ENCODE data around the gene EPS15.

The EPS15 gene

GRCh38 chr1:51308636-51309035 lies 210.4 kb downstream of the EPS15 start:
- Histone ChIP-seq H3K36me3 (ENCODE audit: low read length) (no peaks in the 10 kb centered on the region), H3K79me2 (ENCODE audit: insufficient read depth, low read length) (no peaks in the 10 kb centered on the region), H3K9me3 (ENCODE audit: insufficient read depth, low read length) (no peaks in the 10 kb centered on the region), H3K27ac (ENCODE audit: low read depth, low read length) (no peak overlapping the region), H3K9me2 (replicated peaks; ENCODE audit: insufficient read depth, low read length) (no peaks in the 10 kb centered on the region), H3K27me3 (ENCODE audit: low read length) (no peaks in the 10 kb centered on the region), H3K4me3 (ENCODE audit: insufficient read depth, low read length, poor library complexity, severe bottlenecking) (no peak overlapping the region), H3F3A (ENCODE audit: insufficient read depth) (no peaks in the 10 kb centered on the region), H4K20me1 (ENCODE audit: low read depth, low read length) (no peaks in the 10 kb centered on the region), H2AFZ (ENCODE audit: low read depth, low read length, severe bottlenecking) (no peak overlapping the region), H3K4me2 (ENCODE audit: low read depth, low read length, poor library complexity, severe bottlenecking) (no peak overlapping the region), H3K9ac (ENCODE audit: low read length) (no peak overlapping the region)
- TF ChIP-seq, protein P1, sequence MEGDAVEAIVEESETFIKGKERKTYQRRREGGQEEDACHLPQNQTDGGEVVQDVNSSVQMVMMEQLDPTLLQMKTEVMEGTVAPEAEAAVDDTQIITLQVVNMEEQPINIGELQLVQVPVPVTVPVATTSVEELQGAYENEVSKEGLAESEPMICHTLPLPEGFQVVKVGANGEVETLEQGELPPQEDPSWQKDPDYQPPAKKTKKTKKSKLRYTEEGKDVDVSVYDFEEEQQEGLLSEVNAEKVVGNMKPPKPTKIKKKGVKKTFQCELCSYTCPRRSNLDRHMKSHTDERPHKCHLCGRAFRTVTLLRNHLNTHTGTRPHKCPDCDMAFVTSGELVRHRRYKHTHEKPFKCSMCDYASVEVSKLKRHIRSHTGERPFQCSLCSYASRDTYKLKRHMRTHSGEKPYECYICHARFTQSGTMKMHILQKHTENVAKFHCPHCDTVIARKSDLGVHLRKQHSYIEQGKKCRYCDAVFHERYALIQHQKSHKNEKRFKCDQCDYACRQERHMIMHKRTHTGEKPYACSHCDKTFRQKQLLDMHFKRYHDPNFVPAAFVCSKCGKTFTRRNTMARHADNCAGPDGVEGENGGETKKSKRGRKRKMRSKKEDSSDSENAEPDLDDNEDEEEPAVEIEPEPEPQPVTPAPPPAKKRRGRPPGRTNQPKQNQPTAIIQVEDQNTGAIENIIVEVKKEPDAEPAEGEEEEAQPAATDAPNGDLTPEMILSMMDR (IDR thresholded peaks at IDR 0.05; ENCODE audit: insufficient read depth, low read length, poor library complexity, severe bottlenecking): no peak
- no peak for TF ChIP-seq EZH2phosphoT487 (conservative IDR thresholded peaks at IDR 0.05; ENCODE audit: low read length)

GRCh38 chr1:51306950-51307349 lies 212.1 kb downstream of the EPS15 start:
- TF ChIP-seq EZH2phosphoT487 (conservative IDR thresholded peaks at IDR 0.05; ENCODE audit: low read length): no peak
- TF ChIP-seq, protein P1 (IDR thresholded peaks at IDR 0.05; ENCODE audit: insufficient read depth, low read length, poor library complexity, severe bottlenecking): no peak
- no peaks in the 10 kb centered on the region for H3F3A ChIP-seq (ENCODE audit: insufficient read depth)
- no peak overlapping the region for H3K9ac ChIP-seq (ENCODE audit: low read length)
- H3K4me2 ChIP-seq (ENCODE audit: low read depth, low read length, poor library complexity, severe bottlenecking): no peak overlapping the region
- no peaks in the 10 kb centered on the region for H3K36me3 ChIP-seq (ENCODE audit: low read length)
- H3K4me3 ChIP-seq (ENCODE audit: insufficient read depth, low read length, poor library complexity, severe bottlenecking): no peak overlapping the region
- H3K9me3 ChIP-seq (ENCODE audit: insufficient read depth, low read length): no peaks in the 10 kb centered on the region
- H3K27ac ChIP-seq (ENCODE audit: low read depth, low read length): no peak overlapping the region
- H3K27me3 ChIP-seq (ENCODE audit: low read length): no peaks in the 10 kb centered on the region
- no peaks in the 10 kb centered on the region for H4K20me1 ChIP-seq (ENCODE audit: low read depth, low read length)
- H3K79me2 ChIP-seq (ENCODE audit: insufficient read depth, low read length): no peaks in the 10 kb centered on the region
- no peak overlapping the region for H2AFZ ChIP-seq (ENCODE audit: low read depth, low read length, severe bottlenecking)
- H3K9me2 ChIP-seq (replicated peaks; ENCODE audit: insufficient read depth, low read length): no peaks in the 10 kb centered on the region

GRCh38 chr1:51305371-51305823 lies 213.7 kb downstream of the EPS15 start:
- Histone ChIP-seq H3K9me3 (ENCODE audit: insufficient read depth, low read length) (no peaks in the 10 kb centered on the region), H3K36me3 (ENCODE audit: low read length) (no peaks in the 10 kb centered on the region), H3K9me2 (replicated peaks; ENCODE audit: insufficient read depth, low read length) (no peaks in the 10 kb centered on the region), H4K20me1 (ENCODE audit: low read depth, low read length) (no peaks in the 10 kb centered on the region), H3K27me3 (ENCODE audit: low read length) (no peaks in the 10 kb centered on the region), H3K9ac (ENCODE audit: low read length) (no peak overlapping the region), H3K4me2 (ENCODE audit: low read depth, low read length, poor library complexity, severe bottlenecking) (no peak overlapping the region), H3F3A (ENCODE audit: insufficient read depth) (no peaks in the 10 kb centered on the region), H3K79me2 (ENCODE audit: insufficient read depth, low read length) (no peaks in the 10 kb centered on the region), H3K27ac (ENCODE audit: low read depth, low read length) (no peak overlapping the region), H3K4me3 (ENCODE audit: insufficient read depth, low read length, poor library complexity, severe bottlenecking) (no peak overlapping the region), H2AFZ (ENCODE audit: low read depth, low read length, severe bottlenecking) (no peak overlapping the region)
- TF ChIP-seq, protein P1 (IDR thresholded peaks at IDR 0.05; ENCODE audit: insufficient read depth, low read length, poor library complexity, severe bottlenecking): no peak
- TF ChIP-seq EZH2phosphoT487 (conservative IDR thresholded peaks at IDR 0.05; ENCODE audit: low read length): no peak
